ENCODE data around the gene ZNF575. TPM values are rescaled to one million over a fixed set of nuclear protein-coding genes. Genes with fewer than 3 reads are reported as not detected.
A peak's percentile ranks its signal among the peaks of the same experiment; 100 is the strongest.

The ZNF575 gene
- total and polyA plus RNA-seq, 4 donors = 0.63 to 4.6 (median 1.6) TPM

- peaks cover 0 to 2% of the 10 kb centered on the region in 2 donors for H3K36me3 ChIP-seq (ENCODE audit: control insufficient read depth in 1 of 2, insufficient read depth in 2 of 2, low read length in 1 of 2)
- intact Hi-C loops (cut with DNase I) = no loop called here
- H3K27me3 ChIP-seq (ENCODE audit: control insufficient read depth in 1 of 2, insufficient read depth in 2 of 2, low read length in 1 of 2) = no peaks in the 10 kb centered on the region
- no peak overlapping the region for H3K27ac ChIP-seq (ENCODE audit: low read depth in 1 of 2, low read length in 2 of 2)
- H3K9me3 ChIP-seq (ENCODE audit: control insufficient read depth, low read length) = no peaks in the 10 kb centered on the region
- DNase-seq (no peak), ATAC-seq (ENCODE audit: low FRiP score) (no peak)
- no peaks in the 10 kb centered on the region for H3K4me1 ChIP-seq (ENCODE audit: control insufficient read depth in 1 of 2, insufficient read depth in 2 of 2, low read length in 2 of 2)
- H3K4me3 ChIP-seq (ENCODE audit: low read length in 2 of 2) = no peak overlapping the region
- 74 to 77% methylated on average over 7 to 8 of the region's 8 CpGs for WGBS, 2 donors
These were observed 37.9 kb upstream of the ZNF575 start for GRCh38 chr19:43495082-43495481.

DNA sequence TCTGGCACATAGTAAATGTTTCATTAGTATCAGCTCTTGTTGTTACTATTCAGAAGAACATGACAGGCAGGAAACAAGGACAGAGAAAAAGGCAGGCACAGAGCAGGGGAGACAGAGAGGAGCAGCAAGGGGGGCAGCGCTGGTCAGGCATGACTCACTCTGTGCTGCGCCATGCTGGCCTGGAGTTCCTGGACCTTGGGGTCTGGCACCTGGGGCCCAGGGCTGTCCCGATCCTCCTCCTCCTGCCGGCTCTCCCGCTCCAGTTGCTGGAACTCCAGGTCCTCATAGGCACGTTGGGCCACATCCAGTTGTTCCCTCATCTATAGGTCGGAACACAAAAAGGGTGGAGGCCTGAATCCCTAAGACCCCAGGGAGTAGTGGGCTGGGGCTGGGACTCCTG is 36.0 kb upstream of the ZNF575 start:
- peaks cover 0 to 2% of the 10 kb centered on the region in 2 donors for H3K36me3 ChIP-seq (ENCODE audit: control insufficient read depth in 1 of 2, insufficient read depth in 2 of 2, low read length in 1 of 2)

GRCh38 chr19:43498233-43498842 is 34.6 kb upstream of the ZNF575 start:
- no peak for ATAC-seq (ENCODE audit: low FRiP score)
- peaks cover 0 to 2% of the 10 kb centered on the region in 2 donors for H3K36me3 ChIP-seq (ENCODE audit: control insufficient read depth in 1 of 2, insufficient read depth in 2 of 2, low read length in 1 of 2)

More for the DNA sequence above, 36.0 kb upstream of the ZNF575 start:
- no peak for ATAC-seq (ENCODE audit: low FRiP score)
- Histone ChIP-seq H3K4me3 (ENCODE audit: low read length in 2 of 2) (no peak overlapping the region), H3K27me3 (ENCODE audit: control insufficient read depth in 1 of 2, insufficient read depth in 2 of 2, low read length in 1 of 2) (no peaks in the 10 kb centered on the region), H3K4me1 (ENCODE audit: control insufficient read depth in 1 of 2, insufficient read depth in 2 of 2, low read length in 2 of 2) (no peaks in the 10 kb centered on the region), H3K9me3 (ENCODE audit: control insufficient read depth, low read length) (no peaks in the 10 kb centered on the region), H3K27ac (ENCODE audit: low read depth in 1 of 2, low read length in 2 of 2) (no peak overlapping the region)
- intact Hi-C loops (cut with DNase I) = no loop called here
- no peak for DNase-seq
- WGBS, 2 donors = 93 to 95% methylated on average over 7 of the region's 7 CpGs

GRCh38 chr19:43499042-43499441 is 33.9 kb upstream of the ZNF575 start:
- Histone ChIP-seq H3K4me1 (ENCODE audit: control insufficient read depth in 1 of 2, insufficient read depth in 2 of 2, low read length in 2 of 2) (no peaks in the 10 kb centered on the region), H3K27ac (ENCODE audit: low read depth in 1 of 2, low read length in 2 of 2) (no peak overlapping the region), H3K27me3 (ENCODE audit: control insufficient read depth in 1 of 2, insufficient read depth in 2 of 2, low read length in 1 of 2) (no peaks in the 10 kb centered on the region), H3K9me3 (ENCODE audit: control insufficient read depth, low read length) (no peaks in the 10 kb centered on the region), H3K36me3 (ENCODE audit: control insufficient read depth in 1 of 2, insufficient read depth in 2 of 2, low read length in 1 of 2) (peaks cover 0 to 2% of the 10 kb centered on the region in 2 donors), H3K4me3 (ENCODE audit: low read length in 2 of 2) (no peak overlapping the region)
- 83 to 90% methylated on average over 3 of the region's 3 CpGs for WGBS, 2 donors
- intact Hi-C loops (cut with DNase I) = no loop called here
- ATAC-seq (ENCODE audit: low FRiP score) = no peak
- DNase-seq = no peak

More at GRCh38 chr19:43498233-43498842, 34.6 kb upstream of the ZNF575 start:
- H3K4me1 ChIP-seq (ENCODE audit: control insufficient read depth in 1 of 2, insufficient read depth in 2 of 2, low read length in 2 of 2) = no peaks in the 10 kb centered on the region
- 59 to 60% methylated on average over 5 of the region's 5 CpGs for WGBS, 2 donors
- H3K27me3 ChIP-seq (ENCODE audit: control insufficient read depth in 1 of 2, insufficient read depth in 2 of 2, low read length in 1 of 2) = no peaks in the 10 kb centered on the region
- DNase-seq = no peak
- no peak overlapping the region for H3K27ac ChIP-seq (ENCODE audit: low read depth in 1 of 2, low read length in 2 of 2)
- intact Hi-C loops (cut with DNase I) = no loop called here
- H3K4me3 ChIP-seq (ENCODE audit: low read length in 2 of 2) = no peak overlapping the region
- H3K9me3 ChIP-seq (ENCODE audit: control insufficient read depth, low read length) = no peaks in the 10 kb centered on the region

DNA sequence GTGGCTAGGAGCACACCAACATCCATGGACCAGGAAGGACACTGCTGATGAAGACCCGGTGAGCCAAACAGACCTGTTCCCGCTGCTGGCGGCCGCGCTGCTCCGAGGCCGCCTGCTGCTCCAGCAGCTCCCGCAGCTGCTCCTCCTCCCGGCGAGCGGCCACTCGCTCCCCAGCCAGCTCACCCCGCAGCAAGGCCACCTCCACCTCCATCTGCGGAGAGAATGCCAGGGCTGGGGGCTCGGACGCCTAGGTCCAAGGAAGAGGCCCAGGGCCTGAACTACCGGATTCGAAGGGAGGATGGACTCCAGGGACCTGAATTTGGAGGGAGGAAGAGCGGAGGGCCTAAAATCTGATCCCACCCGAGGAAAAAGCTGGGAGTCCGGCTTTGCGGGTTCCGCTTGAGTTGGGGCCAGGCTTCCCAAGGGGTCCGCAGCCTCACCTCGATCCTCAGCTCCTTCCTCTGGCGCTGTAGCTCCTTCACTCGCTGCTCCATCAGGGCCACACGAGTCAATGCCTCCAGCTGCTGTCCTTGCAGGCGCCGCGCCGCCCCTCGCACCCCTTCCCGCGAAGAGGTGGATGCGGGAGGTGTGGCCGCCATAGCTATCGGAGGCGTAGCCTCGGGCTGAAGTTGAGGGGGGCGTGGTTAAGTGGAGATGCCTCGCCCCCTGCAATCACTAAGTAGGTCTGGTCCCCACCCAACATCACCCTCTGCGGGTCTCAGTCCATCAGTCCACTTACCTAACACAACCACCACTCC is 31.1 kb upstream of the ZNF575 start:
- Histone ChIP-seq H3K27ac (ENCODE audit: low read depth in 1 of 2, low read length in 2 of 2) (no peak overlapping the region), H3K4me3 (ENCODE audit: low read length in 2 of 2) (no peak overlapping the region), H3K27me3 (ENCODE audit: control insufficient read depth in 1 of 2, insufficient read depth in 2 of 2, low read length in 1 of 2) (no peaks in the 10 kb centered on the region), H3K4me1 (ENCODE audit: control insufficient read depth in 1 of 2, insufficient read depth in 2 of 2, low read length in 2 of 2) (no peaks in the 10 kb centered on the region), H3K9me3 (ENCODE audit: control insufficient read depth, low read length) (no peaks in the 10 kb centered on the region), H3K36me3 (ENCODE audit: control insufficient read depth in 1 of 2, insufficient read depth in 2 of 2, low read length in 1 of 2) (no peaks in the 10 kb centered on the region)
- no peak for DNase-seq
- WGBS, 2 donors = 70 to 79% methylated on average over 41 to 43 of the region's 43 CpGs
- intact Hi-C loops (cut with DNase I) = loop anchor here in 1 of 2 donors (2.0 to 5.0 kb wide), 2 partner anchors 23 to 40 kb away; no protein-coding TSS in a partner anchor
- no peak for ATAC-seq (ENCODE audit: low FRiP score)

GRCh38 chr19:43502419-43502976 is 30.5 kb upstream of the ZNF575 start:
- Histone ChIP-seq H3K4me3 (ENCODE audit: low read length in 2 of 2) (no peak overlapping the region), H3K27ac (ENCODE audit: low read depth in 1 of 2, low read length in 2 of 2) (no peak overlapping the region), H3K4me1 (ENCODE audit: control insufficient read depth in 1 of 2, insufficient read depth in 2 of 2, low read length in 2 of 2) (no peaks in the 10 kb centered on the region), H3K9me3 (ENCODE audit: control insufficient read depth, low read length) (no peaks in the 10 kb centered on the region), H3K36me3 (ENCODE audit: control insufficient read depth in 1 of 2, insufficient read depth in 2 of 2, low read length in 1 of 2) (no peaks in the 10 kb centered on the region), H3K27me3 (ENCODE audit: control insufficient read depth in 1 of 2, insufficient read depth in 2 of 2, low read length in 1 of 2) (no peaks in the 10 kb centered on the region)
- intact Hi-C loops (cut with DNase I) = loop anchor here in 1 of 2 donors (5.0 kb wide), 1 partner anchor 40 kb away; no protein-coding TSS in a partner anchor
- no peak for ATAC-seq (ENCODE audit: low FRiP score)
- no peak for DNase-seq
- 84 to 87% methylated on average over 22 to 23 of the region's 23 CpGs for WGBS, 2 donors

GRCh38 chr19:43503501-43504425 is 29.2 kb upstream of the ZNF575 start:
- 1 to 2% methylated on average over 57 to 64 of the region's 64 CpGs for WGBS, 2 donors
- Histone ChIP-seq H3K27me3 (ENCODE audit: control insufficient read depth in 1 of 2, insufficient read depth in 2 of 2, low read length in 1 of 2) (no peaks in the 10 kb centered on the region), H3K27ac (ENCODE audit: low read depth in 1 of 2, low read length in 2 of 2) (peak overlapping the region in 1 of 2 donors; percentile 69), H3K36me3 (ENCODE audit: control insufficient read depth in 1 of 2, insufficient read depth in 2 of 2, low read length in 1 of 2) (peaks cover 1 to 2% of the 10 kb centered on the region in 2 donors), H3K4me3 (ENCODE audit: low read length in 2 of 2) (peak overlapping the region; percentile 53 to 84), H3K4me1 (ENCODE audit: control insufficient read depth in 1 of 2, insufficient read depth in 2 of 2, low read length in 2 of 2) (no peaks in the 10 kb centered on the region), H3K9me3 (ENCODE audit: control insufficient read depth, low read length) (no peaks in the 10 kb centered on the region)
- DNase-seq = peak; percentile 98 to 100
- peak; percentile 99 for ATAC-seq (ENCODE audit: low FRiP score)
- intact Hi-C loops (cut with DNase I) = loop anchor here (1.0 to 5.0 kb wide), 2 partner anchors 40 to 41 kb away; no protein-coding TSS in a partner anchor
